ENCODE results near the gene MRPS34.

The MRPS34 gene

DNA sequence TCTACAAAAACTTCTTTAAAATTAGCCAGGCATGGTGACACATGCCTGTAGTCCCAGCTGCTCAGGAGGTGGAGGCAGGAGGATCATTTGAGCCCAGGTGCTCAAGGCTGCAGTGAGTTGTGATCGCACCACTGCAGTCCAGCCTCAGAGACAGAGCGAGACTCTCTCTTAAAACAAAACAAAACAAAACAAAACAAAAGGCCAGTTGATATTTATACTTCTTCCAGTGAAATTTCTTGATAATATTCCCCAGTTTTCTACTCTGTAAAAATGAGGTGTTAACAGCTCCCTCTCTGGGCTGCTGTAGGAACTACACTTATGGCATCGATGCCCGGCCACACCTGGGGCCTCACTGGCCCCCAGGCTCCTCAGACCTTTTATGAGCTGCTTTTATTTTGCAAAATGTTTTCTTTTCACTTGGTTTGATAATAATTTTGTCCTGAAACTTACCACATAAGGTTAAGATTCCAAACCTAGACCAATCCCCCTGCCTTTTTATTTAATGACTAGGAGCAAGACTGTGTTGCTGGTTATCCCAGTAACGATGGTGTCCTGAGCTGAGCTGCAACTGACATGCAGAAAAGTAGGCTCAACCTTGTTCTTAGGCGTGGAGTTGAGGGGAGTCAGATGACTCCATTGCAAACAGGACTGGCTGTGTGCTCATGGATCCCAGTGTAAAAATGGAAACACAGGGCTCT is 49.3 kb downstream of the MRPS34 start:
- DNase-seq, result no peak

Measured in SHP77 treated with DMSO at 0.1 percent for 48 hours (cell line).